Urothelium cell line (cell line): Measurements from ENCODE around the gene MYEF2.

Experiments used
- DNase-seq: peaks from one replicate; pipeline ENCODE4 v3.0.0; 2011; ENCODE audit warnings: low spot score, mixed read lengths
- FAIRE-seq: peaks from 2 replicates; lab custom pipeline; 2011; peaks lifted over from hg19 to GRCh38; lab: Jason Lieb, UNC

Gene MYEF2

GRCh38 chr15:48145923-48146322 lies 32.2 kb downstream of the MYEF2 start:
- FAIRE-seq (no peak), DNase-seq (no peak)

- FAIRE-seq (no peak), DNase-seq (no peak)
These were observed 33.2 kb downstream of the MYEF2 start for GRCh38 chr15:48144889-48145288.

- DNase-seq: no peak
- no peak for FAIRE-seq
These were observed 34.2 kb downstream of the MYEF2 start for GRCh38 chr15:48143856-48144255.

GRCh38 chr15:48132874-48133273 lies 45.2 kb downstream of the MYEF2 start:
- DNase-seq: no peak
- no peak for FAIRE-seq

GRCh38 chr15:48131324-48131723 lies 46.8 kb downstream of the MYEF2 start:
- DNase-seq (no peak), FAIRE-seq (no peak)

GRCh38 chr15:48126667-48127355 lies 51.3 kb downstream of the MYEF2 start:
- DNase-seq (no peak), FAIRE-seq (no peak)

GRCh38 chr15:48121849-48122248 lies 56.2 kb downstream of the MYEF2 start:
- FAIRE-seq (no peak), DNase-seq (no peak)

- DNase-seq (no peak), FAIRE-seq (no peak)
These were observed 57.4 kb downstream of the MYEF2 start, which contains the start of gene SLC24A5 for GRCh38 chr15:48120745-48121144. SLC24A5 (plus strand) TSS chr15:48120990; CDS start chr15:48121045, 55 bp downstream.

GRCh38 chr15:48119277-48119676 lies 58.8 kb downstream of the MYEF2 start:
- FAIRE-seq: no peak
- no peak for DNase-seq

GRCh38 chr15:48112242-48112641 lies 65.9 kb downstream of the MYEF2 start:
- FAIRE-seq (no peak), DNase-seq (no peak)

- no peak for FAIRE-seq
These were observed 68.1 kb downstream of the MYEF2 start for GRCh38 chr15:48109856-48110531.

GRCh38 chr15:48109212-48109611 lies 68.9 kb downstream of the MYEF2 start:
- DNase-seq: no peak
- FAIRE-seq: no peak

More at GRCh38 chr15:48109856-48110531, 68.1 kb downstream of the MYEF2 start:
- DNase-seq: no peak

GRCh38 chr15:48105936-48106335 lies 72.2 kb downstream of the MYEF2 start:
- FAIRE-seq: no peak

GRCh38 chr15:48103647-48104046 lies 74.4 kb downstream of the MYEF2 start:
- DNase-seq (no peak), FAIRE-seq (no peak)

More at GRCh38 chr15:48105936-48106335, 72.2 kb downstream of the MYEF2 start:
- no peak for DNase-seq

GRCh38 chr15:48102167-48102566 lies 75.9 kb downstream of the MYEF2 start:
- no peak for FAIRE-seq
- DNase-seq: no peak

- DNase-seq: no peak
- FAIRE-seq: no peak
These were observed 76.6 kb downstream of the MYEF2 start for GRCh38 chr15:48101376-48101961.

GRCh38 chr15:48097264-48097663 lies 80.8 kb downstream of the MYEF2 start:
- no peak for DNase-seq
- no peak for FAIRE-seq

GRCh38 chr15:48096813-48097212 lies 81.3 kb downstream of the MYEF2 start:
- DNase-seq (peak; percentile 26), FAIRE-seq (no peak)

- DNase-seq (no peak), FAIRE-seq (no peak)
These were observed 81.7 kb downstream of the MYEF2 start for GRCh38 chr15:48096355-48096786.

- FAIRE-seq: no peak
- DNase-seq: no peak
These were observed 86.6 kb downstream of the MYEF2 start for GRCh38 chr15:48091522-48091921.

- DNase-seq (no peak), FAIRE-seq (no peak)
These were observed 87.4 kb downstream of the MYEF2 start for GRCh38 chr15:48090666-48091065.

GRCh38 chr15:48090115-48090514 lies 88.0 kb downstream of the MYEF2 start:
- no peak for FAIRE-seq
- DNase-seq: no peak
